OCI-LY7 (cell line): Measurements from ENCODE around the gene HMGB1.

Experiments used
- CTCF ChIP-seq: fragments of 200-600 bp; sonication (generic); conservative IDR thresholded peaks from 2 replicates; pipeline ENCODE4 v1.5.1; 2014; ENCODE audit warnings: mild to moderate bottlenecking, antibody characterized with exemption, low read length, moderate library complexity, mixed read lengths
- EZH2phosphoT487 ChIP-seq: fragments of 200-600 bp; sonication (generic); IDR thresholded peaks from 2 replicates; pipeline ENCODE4 v1.6.1; 2018; ENCODE audit warnings: low read depth, borderline replicate concordance, mild to moderate bottlenecking, mixed run types, antibody characterized with exemption, low read length, moderate library complexity, mixed read lengths

- no peak for TF ChIP-seq CTCF
- TF ChIP-seq EZH2phosphoT487, result no peak
Observed at GRCh38 chr13:30429721-30430694, 35.7 kb downstream of the HMGB1 start.
